Measurements from ENCODE around the gene TIPRL. TPM values are rescaled to one million over a fixed set of nuclear protein-coding genes. Genes with fewer than 3 reads are reported as not detected.
"Not testable (repeated sequence)": the region's sequence is repeated elsewhere in the genome, so short reads cannot be mapped to it uniquely, and the experiment has no call there.

TIPRL gene
- total and polyA plus RNA-seq, 12 donors = 9.6 to 37.5 (median 30.7) TPM

DNA sequence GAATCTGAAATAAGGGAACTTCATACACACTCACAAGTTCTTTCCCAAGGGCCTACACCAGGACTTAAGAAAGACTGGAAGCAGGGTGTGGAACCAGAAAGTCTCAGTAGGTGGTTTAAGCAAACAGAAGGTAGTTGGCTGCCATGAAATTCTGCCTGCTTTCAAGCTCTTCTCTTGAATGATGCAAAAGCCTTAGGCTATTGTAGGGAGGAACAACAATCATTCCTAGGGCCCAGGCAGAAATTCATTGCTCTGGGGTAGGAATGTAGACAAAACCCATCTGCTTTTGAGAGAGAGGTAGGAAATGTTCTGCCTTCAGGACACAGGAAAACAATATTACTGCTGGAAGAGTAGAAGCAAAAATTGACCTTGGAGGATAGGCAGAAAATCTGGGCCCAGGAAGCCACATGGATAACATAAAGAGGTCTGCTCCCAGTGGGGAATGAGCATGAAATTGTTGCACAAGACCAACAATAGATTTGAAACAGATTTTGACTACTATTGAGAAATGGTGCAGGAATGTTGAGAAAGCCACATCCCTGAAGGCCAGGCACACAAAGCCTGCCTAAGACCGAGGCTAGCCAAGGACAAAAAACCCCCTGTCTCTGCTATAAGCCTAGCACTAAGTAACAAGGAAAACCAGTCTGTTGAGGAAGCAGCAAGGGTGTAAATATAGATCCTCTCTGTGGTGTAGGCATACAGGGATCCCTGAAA is 24.3 kb downstream of the TIPRL start:
- no peaks in the 10 kb centered on the region for H3K4me1 ChIP-seq
- H3K27me3 ChIP-seq = no peaks in the 10 kb centered on the region
- 88 to 97% methylated on average over 1 of the region's 1 CpG for WGBS, 2 donors
- DNase-seq = no peak
- peaks cover 0 to 54% (median 17%) of the 10 kb centered on the region in 9 donors for H3K36me3 ChIP-seq
- intact Hi-C loops (cut with DNase I) = no loop called here
- peak overlapping the region in 2 of 10 donors; percentile 1 to 17 for H3K27ac ChIP-seq
- ATAC-seq = peak in 2 of 8 donors; percentile 49 to 86
- peaks cover 0 to 3% (median 0%) of the 10 kb centered on the region in 11 donors for H3K9me3 ChIP-seq
- H3K4me3 ChIP-seq = no peak overlapping the region
- no peak for TF ChIP-seq CTCF (IDR thresholded peaks at IDR 0.05)

DNA sequence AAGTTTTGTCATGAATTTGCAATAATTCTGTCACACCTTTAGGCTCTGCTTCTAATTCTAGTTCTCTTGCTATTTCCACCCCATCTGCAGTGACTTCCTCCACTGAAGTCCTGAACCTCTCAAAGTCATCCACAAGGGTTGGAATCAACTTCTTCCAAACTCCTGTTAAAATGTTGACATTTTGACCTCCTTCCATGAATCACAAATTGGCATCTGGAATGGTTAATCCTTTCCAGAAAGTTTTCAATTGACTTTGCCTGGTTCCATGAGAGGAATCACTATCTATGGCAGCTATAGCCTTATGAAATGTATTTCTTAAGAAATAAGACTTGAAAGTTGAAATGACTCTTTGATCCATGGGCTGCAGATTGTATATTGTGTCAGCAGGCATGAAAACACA is 27.3 kb downstream of the TIPRL start:
- no peaks in the 10 kb centered on the region for H3K27me3 ChIP-seq
- no peak for DNase-seq

DNA sequence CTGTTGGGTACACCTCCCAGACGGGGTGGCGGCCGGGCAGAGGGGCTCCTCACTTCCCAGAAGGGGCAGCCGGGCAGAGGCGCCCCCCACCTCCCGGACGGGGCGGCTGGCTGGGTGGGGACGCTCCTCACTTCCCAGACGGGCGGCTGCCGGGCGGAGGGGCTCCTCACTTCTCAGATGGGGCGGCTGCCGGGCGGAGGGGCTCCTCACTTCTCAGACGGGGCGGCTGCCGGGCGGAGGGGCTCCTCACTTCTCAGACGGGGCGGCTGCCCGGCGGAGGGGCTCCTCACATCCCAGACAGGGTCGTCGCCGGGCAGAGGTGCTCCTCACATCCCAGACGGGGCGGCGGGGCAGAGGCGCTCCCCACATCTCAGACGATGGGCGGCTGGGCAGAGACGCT is 28.9 kb downstream of the TIPRL start:
- intact Hi-C loops (cut with DNase I) = not testable (repeated sequence)

More for the DNA sequence above, 27.3 kb downstream of the TIPRL start:
- TF ChIP-seq CTCF (IDR thresholded peaks at IDR 0.05) = no peak
- Histone ChIP-seq H3K9me3 (peaks cover 0 to 11% (median 3%) of the 10 kb centered on the region in 11 donors), H3K36me3 (peaks cover 0 to 24% (median 0%) of the 10 kb centered on the region in 9 donors), H3K4me1 (no peaks in the 10 kb centered on the region), H3K27ac (no peak overlapping the region), H3K4me3 (no peak overlapping the region)
- ATAC-seq = no peak
- intact Hi-C loops (cut with DNase I) = no loop called here

GRCh38 chr1:168210312-168210711 is 31.6 kb downstream of the TIPRL start:
- H3K27me3 ChIP-seq = no peaks in the 10 kb centered on the region
- WGBS, 2 donors = 88 to 92% methylated on average over 3 of the region's 3 CpGs

More for the DNA sequence above, 28.9 kb downstream of the TIPRL start:
- 95 to 96% methylated on average over 13 to 24 of the region's 34 CpGs for WGBS, 2 donors
- H3K4me3 ChIP-seq, H3K27ac ChIP-seq, ATAC-seq, H3K4me1 ChIP-seq, H3K27me3 ChIP-seq, DNase-seq, H3K36me3 ChIP-seq: not testable (repeated sequence)
- H3K9me3 ChIP-seq = peaks cover 0 to 26% (median 9%) of the 10 kb centered on the region in 11 donors

More at GRCh38 chr1:168210312-168210711, 31.6 kb downstream of the TIPRL start:
- Histone ChIP-seq H3K27ac (no peak overlapping the region), H3K4me3 (no peak overlapping the region), H3K36me3 (no peaks in the 10 kb centered on the region), H3K4me1 (no peaks in the 10 kb centered on the region), H3K9me3 (peaks cover 0 to 37% (median 11%) of the 10 kb centered on the region in 11 donors)
- TF ChIP-seq CTCF (IDR thresholded peaks at IDR 0.05) = no peak
- intact Hi-C loops (cut with DNase I) = no loop called here
- ATAC-seq = no peak
- no peak for DNase-seq
